HCT116 (cell line): ENCODE data around the gene TMEM150C. TPM values are rescaled to one million over a fixed set of nuclear protein-coding genes. Genes with fewer than 3 reads are reported as not detected.

Source experiments
- ATAC-seq: fragments of 200-7000 bp; cut with Tn5 transposase; 2 replicates; pipeline ENCODE4 v1.9.1; 2020; ENCODE audit warnings: mild to moderate bottlenecking, moderate library complexity
- BruUV-seq: library from RNA; stranded (reverse); fragments of 400-500 nt; replicated peaks from 2 replicates; lab custom pipeline; 2021; lab: Mats Ljungman, UMichigan
- CTCF ChIA-PET: fragments of 300-600 bp; sonication (Branson Sonifier 250); formaldehyde crosslinking; loops from one replicate; lab custom pipeline; 2021; ENCODE audit warnings: antibody characterized with exemption; lab: Charles Lee
- POLR2A ChIA-PET: fragments of 300-600, 350-600 bp; sonication (Branson Sonifier 250); formaldehyde crosslinking; loops from one replicate; lab custom pipeline; 2021; ENCODE audit warnings: antibody characterized with exemption; lab: Charles Lee
- RAD21 ChIA-PET, 2 experiments: fragments of 300-600 bp; sonication (Branson Sonifier 250); formaldehyde crosslinking; loops; one replicate each; lab custom pipeline; 2023; ENCODE audit warnings: low total read pairs in 2 of 2; ENCODE audit not compliant: uncharacterized antibody in 2 of 2, unreplicated experiment in 2 of 2, low non-redundant PET in 1 of 2; lab: Charles Lee
- DNase-seq: peaks from one replicate; pipeline ENCODE4 v3.0.0-alpha.2; 2010; ENCODE audit warnings: low read depth, low spot score
- H2AFZ ChIP-seq: fragments of 200-600 bp; shearing (Covaris generic), sonication (generic); 2 replicates; pipeline ENCODE4 v1.6.1; 2017; ENCODE audit warnings: low read depth, mixed run types, mixed read lengths, antibody characterized with exemption, low read length; ENCODE audit not compliant: poor library complexity, severe bottlenecking
- H3K27ac ChIP-seq: 2 replicates; pipeline ENCODE4 v1.5.1; 2012; ENCODE audit warnings: low read depth, low read length
- H3K27me3 ChIP-seq: fragments of 200-600 bp; sonication (generic); 2 replicates; pipeline ENCODE4 v1.6.1; 2016; ENCODE audit warnings: mixed run types, low read length, mixed read lengths; ENCODE audit not compliant: insufficient read depth
- H3K36me3 ChIP-seq, 2 experiments: fragments of 200-500 bp in 1 of 2; fragments of 200-600 bp in 1 of 2; sonication (Bioruptor generic) in 1 of 2; sonication (generic) in 1 of 2; 2 replicates each; pipeline versions ENCODE4 v1.5.1 to v1.6.1; 2014 to 2016; ENCODE audit warnings: low read length in 2 of 2, inconsistent platforms in 1 of 2, mixed read lengths in 1 of 2, mixed run types in 1 of 2; ENCODE audit not compliant: insufficient read depth in 2 of 2, control insufficient read depth in 1 of 2
- H3K4me1 ChIP-seq, 2 experiments: fragments of 200-600 bp in 1 of 2; sonication (generic) in 1 of 2; 2 replicates each; pipeline versions ENCODE4 v1.5.1 to v1.6.1; 2012 to 2017; ENCODE audit warnings: low read length in 2 of 2, inconsistent platforms in 1 of 2, mild to moderate bottlenecking in 1 of 2, mixed read lengths in 1 of 2, mixed run types in 1 of 2, moderate library complexity in 1 of 2; ENCODE audit not compliant: insufficient read depth in 2 of 2, control insufficient read depth in 1 of 2
- H3K4me2 ChIP-seq: fragments of 200-600 bp; sonication (generic); 2 replicates; pipeline ENCODE4 v1.6.1; 2017; ENCODE audit warnings: mixed run types, low read length, mixed read lengths
- H3K4me3 ChIP-seq, 2 experiments: fragments of 200-600 bp in 1 of 2; sonication (generic) in 1 of 2; replicated peaks in 1 of 2; 2 replicates each; pipeline ENCODE4 v1.5.1; 2011 to 2016; ENCODE audit warnings: low read length in 2 of 2, control low read depth in 1 of 2, low read depth in 1 of 2, mild to moderate bottlenecking in 1 of 2, mixed read lengths in 1 of 2, mixed run types in 1 of 2
- H3K79me2 ChIP-seq: fragments of 200-600 bp; sonication (generic); 2 replicates; pipeline ENCODE4 v1.6.1; 2017; ENCODE audit warnings: mild to moderate bottlenecking, mixed run types, low read length, moderate library complexity, mixed read lengths; ENCODE audit not compliant: insufficient read depth
- H3K9ac ChIP-seq: fragments of 200-600 bp; sonication (generic); 2 replicates; pipeline ENCODE4 v1.6.1; 2016; ENCODE audit warnings: low read length, mixed read lengths
- H3K9me2 ChIP-seq: fragments of 200-600 bp; sonication (generic), shearing (Covaris generic); 2 replicates; pipeline ENCODE4 v1.6.1; 2017; ENCODE audit warnings: mixed run types, mild to moderate bottlenecking, moderate library complexity; ENCODE audit not compliant: insufficient read depth
- H3K9me3 ChIP-seq, 2 experiments: fragments of 200-500 bp in 1 of 2; fragments of 200-600 bp in 1 of 2; sonication (Bioruptor generic) in 1 of 2; sonication (generic) in 1 of 2; 2 replicates each; pipeline ENCODE4 v1.6.1; 2014 to 2017; ENCODE audit warnings: low read length in 2 of 2, mixed read lengths in 2 of 2, inconsistent platforms in 1 of 2, low read depth in 1 of 2, mild to moderate bottlenecking in 1 of 2, mixed run types in 1 of 2, moderate library complexity in 1 of 2; ENCODE audit not compliant: control insufficient read depth in 1 of 2, insufficient read depth in 1 of 2
- H4K20me1 ChIP-seq: fragments of 200-600 bp; sonication (generic), shearing (Covaris generic); 2 replicates; pipeline ENCODE4 v1.6.1; 2017; ENCODE audit warnings: mixed run types, mild to moderate bottlenecking, moderate library complexity; ENCODE audit not compliant: insufficient read depth
- CEBPB ChIP-seq: IDR thresholded peaks from 2 replicates; pipeline ENCODE4 v1.6.1; 2012; ENCODE audit warnings: low read depth
- ELF1 ChIP-seq: IDR thresholded peaks from 2 replicates; pipeline ENCODE4 v1.6.1; 2012; ENCODE audit warnings: low read depth, borderline replicate concordance
- FOSL1 ChIP-seq: IDR thresholded peaks from 2 replicates; pipeline ENCODE4 v1.6.1; 2012; ENCODE audit warnings: low read depth
- POLR2AphosphoS5 ChIP-seq: IDR thresholded peaks from 2 replicates; pipeline ENCODE4 v1.6.1; 2011; ENCODE audit warnings: mild to moderate bottlenecking, low read depth, low read length, moderate library complexity
- SP1 ChIP-seq: IDR thresholded peaks from 2 replicates; pipeline ENCODE4 v1.6.1; 2012; ENCODE audit warnings: low read depth
- ZBTB33 ChIP-seq: IDR thresholded peaks from 2 replicates; pipeline ENCODE4 v1.6.1; 2011; ENCODE audit warnings: mild to moderate bottlenecking, low read length, moderate library complexity; ENCODE audit not compliant: insufficient replicate concordance; ENCODE audit errors: extremely low read depth
- ZFX ChIP-seq: fragments of 450-650 bp; IDR thresholded peaks from 2 replicates; pipeline ENCODE4 v1.6.1; 2017
- intact Hi-C: fragments of 100-400 bp; cut with micrococcal nuclease; formaldehyde crosslinking; loops from 2 replicates; pipeline ENCODE4 v1.10.0; 2022
- total RNA-seq: library from RNA; stranded (reverse); gene quantifications from one replicate; pipeline ENCODE4 v1.2.1, GENCODE V29; 2021; ENCODE audit not compliant: unreplicated experiment
- TF ChIP-seq, protein P1 (sequence below), 3 experiments: fragments of 200-600 bp in 1 of 3; sonication (generic) in 1 of 3; IDR thresholded peaks in 2 of 3; conservative IDR thresholded peaks in 1 of 3; 2 replicates each; pipeline ENCODE4 v1.5.1; 2012 to 2017; ENCODE audit warnings: low read depth in 2 of 3, low read length in 2 of 3, antibody characterized with exemption in 1 of 3, borderline replicate concordance in 1 of 3, control low read depth in 1 of 3, mild to moderate bottlenecking in 1 of 3, mixed read lengths in 1 of 3, mixed run types in 1 of 3, moderate library complexity in 1 of 3; ENCODE audit not compliant: insufficient read depth in 1 of 3

TMEM150C gene
- total RNA-seq, 1 experiment from 2014 or later: 1.2 TPM

GRCh38 chr4:82450966-82451755 lies 110.6 kb downstream of the TMEM150C start:
- Histone ChIP-seq H3K9ac (no peak overlapping the region), H3K36me3 (peaks cover 25 to 45% of the 10 kb centered on the region in 2 experiments), H3K4me1 (no peaks in the 10 kb centered on the region), H4K20me1 (no peaks in the 10 kb centered on the region), H2AFZ (no peak overlapping the region), H3K4me2 (no peak overlapping the region), H3K79me2 (peaks cover 79% of the 10 kb centered on the region), H3K9me3 (no peaks in the 10 kb centered on the region), H3K27ac (no peak overlapping the region), H3K9me2 (no peaks in the 10 kb centered on the region), H3K4me3 (no peak overlapping the region), H3K27me3 (no peaks in the 10 kb centered on the region)
- no TSS peak for BruUV-seq
- DNase-seq (no peak), ATAC-seq (no peak)
- intact Hi-C loops: no loop called here
- ChIA-PET CTCF (interaction anchor here (0.6 to 0.7 kb wide), 2 partner anchors 11 to 288 kb away, joined by 3 read pairs; no protein-coding TSS in a partner anchor), RAD21 (no interaction called here), POLR2A (no interaction called here)
- no peak for TF ChIP-seq SP1
- TF ChIP-seq FOSL1: no peak
- TF ChIP-seq ZFX: no peak
- no peak for TF ChIP-seq ELF1
- no peak for TF ChIP-seq ZBTB33
- no peak for TF ChIP-seq POLR2AphosphoS5
- no peak for TF ChIP-seq CEBPB
- TF ChIP-seq, protein P1, sequence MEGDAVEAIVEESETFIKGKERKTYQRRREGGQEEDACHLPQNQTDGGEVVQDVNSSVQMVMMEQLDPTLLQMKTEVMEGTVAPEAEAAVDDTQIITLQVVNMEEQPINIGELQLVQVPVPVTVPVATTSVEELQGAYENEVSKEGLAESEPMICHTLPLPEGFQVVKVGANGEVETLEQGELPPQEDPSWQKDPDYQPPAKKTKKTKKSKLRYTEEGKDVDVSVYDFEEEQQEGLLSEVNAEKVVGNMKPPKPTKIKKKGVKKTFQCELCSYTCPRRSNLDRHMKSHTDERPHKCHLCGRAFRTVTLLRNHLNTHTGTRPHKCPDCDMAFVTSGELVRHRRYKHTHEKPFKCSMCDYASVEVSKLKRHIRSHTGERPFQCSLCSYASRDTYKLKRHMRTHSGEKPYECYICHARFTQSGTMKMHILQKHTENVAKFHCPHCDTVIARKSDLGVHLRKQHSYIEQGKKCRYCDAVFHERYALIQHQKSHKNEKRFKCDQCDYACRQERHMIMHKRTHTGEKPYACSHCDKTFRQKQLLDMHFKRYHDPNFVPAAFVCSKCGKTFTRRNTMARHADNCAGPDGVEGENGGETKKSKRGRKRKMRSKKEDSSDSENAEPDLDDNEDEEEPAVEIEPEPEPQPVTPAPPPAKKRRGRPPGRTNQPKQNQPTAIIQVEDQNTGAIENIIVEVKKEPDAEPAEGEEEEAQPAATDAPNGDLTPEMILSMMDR (IDR thresholded peaks at IDR 0.05 in 2 of 3, conservative IDR thresholded peaks at IDR 0.05 in 1 of 3; ENCODE audit: borderline replicate concordance in 1 of 3, insufficient read depth in 1 of 3, low read depth in 2 of 3, low read length in 2 of 3): no peak
